H1 (cell line): Measurements from ENCODE around the gene CDRT15. TPM values are rescaled to one million over a fixed set of nuclear protein-coding genes. Genes with fewer than 3 reads are reported as not detected.

Experiments used
- CTCF ChIA-PET: fragments of 300-600 bp; sonication (Branson Sonifier 250); formaldehyde crosslinking; loops from one replicate; lab custom pipeline; 2021; ENCODE audit not compliant: partially characterized antibody; lab: Charles Lee
- POLR2A ChIA-PET: fragments of 300-600 bp; sonication (Branson Sonifier 250); formaldehyde crosslinking; loops from one replicate; lab custom pipeline; 2021; ENCODE audit warnings: inconsistent platforms; ENCODE audit not compliant: partially characterized antibody; lab: Charles Lee
- DNase-seq, 2 experiments: peaks; one replicate each; pipeline versions ENCODE4 v3.0.0 to v3.0.0-alpha.2; 2010 to 2022; ENCODE audit warnings: low spot score in 2 of 2, low read depth in 1 of 2, mixed read lengths in 1 of 2
- FAIRE-seq: peaks from 2 replicates; lab custom pipeline; 2011; peaks lifted over from hg19 to GRCh38; lab: Jason Lieb, UNC
- H2AFZ ChIP-seq: 2 replicates; pipeline ENCODE4 v1.8.1; 2012; ENCODE audit warnings: low read length, inconsistent platforms
- H2AK5ac ChIP-seq: 2 replicates; pipeline ENCODE4 v1.6.1; 2013; ENCODE audit warnings: low read depth, low read length
- H2BK120ac ChIP-seq: replicated peaks from 2 replicates; pipeline ENCODE3; 2013; ENCODE audit warnings: low read depth, low read length, inconsistent platforms
- H2BK12ac ChIP-seq: 2 replicates; pipeline ENCODE4 v1.6.1; 2013; ENCODE audit warnings: low read depth, low read length
- H2BK15ac ChIP-seq: 2 replicates; pipeline ENCODE4 v1.6.1; 2013; ENCODE audit warnings: low read length
- H2BK20ac ChIP-seq: 2 replicates; pipeline ENCODE4 v1.6.1; 2013; ENCODE audit warnings: low read length
- H2BK5ac ChIP-seq: 2 replicates; pipeline ENCODE4 v1.6.1; 2013; ENCODE audit warnings: low read depth, low read length
- H3K14ac ChIP-seq: 2 replicates; pipeline ENCODE4 v1.6.1; 2013; ENCODE audit warnings: inconsistent platforms; ENCODE audit not compliant: insufficient read length
- H3K18ac ChIP-seq: 2 replicates; pipeline ENCODE4 v1.6.1; 2013; ENCODE audit warnings: low read length; ENCODE audit errors: extremely low read depth
- H3K23ac ChIP-seq: 2 replicates; pipeline ENCODE4 v1.6.1; 2013; ENCODE audit warnings: inconsistent platforms; ENCODE audit not compliant: insufficient read length
- H3K23me2 ChIP-seq: 2 replicates; pipeline ENCODE4 v1.6.1; 2013; ENCODE audit warnings: low read depth, low read length
- H3K27ac ChIP-seq: 2 replicates; pipeline ENCODE4 v1.6.1; 2011; ENCODE audit warnings: low read depth, low read length, inconsistent platforms
- H3K27me3 ChIP-seq, 4 experiments: replicated peaks in 1 of 4; 1 replicate in 1 of 4; 2 replicates in 3 of 4; pipeline versions ENCODE4 v1.6.1 to v1.8.1; 2011 to 2013; ENCODE audit warnings: low read length in 3 of 4, mild to moderate bottlenecking in 3 of 4, inconsistent platforms in 2 of 4, mixed read lengths in 2 of 4, moderate library complexity in 1 of 4; ENCODE audit not compliant: control insufficient read depth in 3 of 4, insufficient read depth in 3 of 4; ENCODE audit errors: extremely low read depth in 1 of 4
- H3K36me3 ChIP-seq, 4 experiments: 2 replicates each; pipeline versions ENCODE4 v1.6.1 to v1.8.1; 2011 to 2013; ENCODE audit warnings: mild to moderate bottlenecking in 4 of 4, low read length in 3 of 4, moderate library complexity in 2 of 4, control low read depth in 1 of 4, inconsistent platforms in 1 of 4; ENCODE audit not compliant: insufficient read depth in 4 of 4, control insufficient read depth in 2 of 4
- H3K4ac ChIP-seq: replicated peaks from 2 replicates; pipeline ENCODE3; 2013; ENCODE audit warnings: low read length, low read depth, mixed read lengths, inconsistent platforms; ENCODE audit not compliant: insufficient read length
- H3K4me1 ChIP-seq, 4 experiments: replicated peaks in 1 of 4; 1 replicate in 1 of 4; 2 replicates in 3 of 4; pipeline versions ENCODE4 v1.6.1 to v1.8.1; 2011 to 2013; ENCODE audit warnings: low read length in 3 of 4, inconsistent platforms in 2 of 4, mixed read lengths in 1 of 4; ENCODE audit not compliant: insufficient read depth in 4 of 4, control insufficient read depth in 3 of 4
- H3K4me2 ChIP-seq, 2 experiments: 2 replicates each; pipeline versions ENCODE4 v1.6.1 to v1.8.1; 2011 to 2013; ENCODE audit warnings: low read depth in 2 of 2, low read length in 2 of 2, control low read depth in 1 of 2, inconsistent platforms in 1 of 2, mild to moderate bottlenecking in 1 of 2; ENCODE audit not compliant: insufficient read depth in 1 of 2
- H3K4me3 ChIP-seq, 4 experiments: fragments of 200-600, 300-600 bp in 1 of 4; sonication (generic), shearing (Covaris generic), sonication (Bioruptor Twin) in 1 of 4; 2 replicates each; pipeline versions ENCODE4 v1.5.1 to v1.8.1; 2011 to 2016; ENCODE audit warnings: low read length in 4 of 4, low read depth in 3 of 4, control low read depth in 2 of 4, inconsistent platforms in 2 of 4, mild to moderate bottlenecking in 2 of 4, mixed read lengths in 1 of 4, moderate library complexity in 1 of 4; ENCODE audit not compliant: insufficient read depth in 2 of 4; ENCODE audit errors: extremely low read depth in 1 of 4
- H3K56ac ChIP-seq: replicated peaks from 2 replicates; pipeline ENCODE3; 2013; ENCODE audit warnings: low read depth, mild to moderate bottlenecking, mixed read lengths, low read length, inconsistent platforms; ENCODE audit not compliant: insufficient read length
- H3K79me1 ChIP-seq: 2 replicates; pipeline ENCODE4 v1.6.1; 2013; ENCODE audit warnings: low read depth, low read length, control low read depth
- H3K79me2 ChIP-seq, 2 experiments: 2 replicates each; pipeline versions ENCODE4 v1.6.1 to v1.8.1; 2012 to 2013; ENCODE audit warnings: low read length in 2 of 2, mild to moderate bottlenecking in 2 of 2, inconsistent platforms in 1 of 2; ENCODE audit not compliant: insufficient read depth in 2 of 2, control insufficient read depth in 1 of 2
- H3K9ac ChIP-seq, 4 experiments: replicated peaks in 1 of 4; 1 replicate in 1 of 4; 2 replicates in 3 of 4; pipeline versions ENCODE4 v1.6.1 to v1.8.1; 2011 to 2013; ENCODE audit warnings: low read depth in 3 of 4, low read length in 3 of 4, control low read depth in 2 of 4, mild to moderate bottlenecking in 2 of 4, moderate library complexity in 2 of 4, inconsistent platforms in 1 of 4; ENCODE audit errors: extremely low read depth in 1 of 4
- H3K9me3 ChIP-seq, 2 experiments: 2 replicates each; pipeline versions ENCODE4 v1.6.1 to v1.8.1; 2012 to 2013; ENCODE audit warnings: mild to moderate bottlenecking in 2 of 2, moderate library complexity in 2 of 2, control low read depth in 1 of 2, inconsistent platforms in 1 of 2, low read depth in 1 of 2, low read length in 1 of 2, mixed read lengths in 1 of 2; ENCODE audit not compliant: insufficient read depth in 2 of 2
- H4K20me1 ChIP-seq, 2 experiments: replicated peaks in 1 of 2; 2 replicates each; pipeline versions ENCODE3 to v1.8.1; 2011 to 2013; ENCODE audit warnings: inconsistent platforms in 2 of 2, low read length in 2 of 2, mild to moderate bottlenecking in 1 of 2; ENCODE audit not compliant: insufficient read depth in 2 of 2, control insufficient read depth in 1 of 2
- H4K5ac ChIP-seq: 2 replicates; pipeline ENCODE4 v1.6.1; 2013; ENCODE audit warnings: low read length, low read depth, mixed read lengths, inconsistent platforms; ENCODE audit not compliant: insufficient read length
- H4K8ac ChIP-seq: 2 replicates; pipeline ENCODE4 v1.8.0; 2013; ENCODE audit warnings: mild to moderate bottlenecking, moderate library complexity, low read length, inconsistent platforms; ENCODE audit not compliant: insufficient read depth; ENCODE audit errors: extremely low read depth
- H4K91ac ChIP-seq: replicated peaks from 2 replicates; pipeline ENCODE3; 2013; ENCODE audit warnings: low read length, mixed read lengths, inconsistent platforms; ENCODE audit not compliant: insufficient read length
- JUND ChIP-seq: IDR thresholded peaks from 2 replicates; pipeline ENCODE4 v1.6.1; 2011; ENCODE audit warnings: mild to moderate bottlenecking, improper control_type of control experiment, low read length
- WGBS, 2 experiments: shearing (Covaris generic) in 1 of 2; methylation state at CpG; one replicate each; pipeline versions ENCODE4 v1.1.6 to v1.1.7; 2013 to 2015; ENCODE audit warnings: low lambda C conversion rate in 2 of 2, mixed read lengths in 2 of 2, inconsistent platforms in 1 of 2, low coverage in 1 of 2, missing lambda C conversion rate in 1 of 2; ENCODE audit not compliant: insufficient replicate concordance in 2 of 2, insufficient coverage in 1 of 2, insufficient read length in 1 of 2; ENCODE audit errors: extremely low coverage in 1 of 2, missing lambda C conversion rate in 1 of 2; 5-methylcytosine and 5-hydroxymethylcytosine counted together
- polyA plus RNA-seq, 7 experiments: library from polyadenylated mRNA; depleted of rRNA in 3 of 7; stranded (reverse) in 5 of 7; unstranded in 2 of 7; fragments of >200 nt in 5 of 7; fragments of 200-250 nt in 2 of 7; gene quantifications; 1 replicate in 5 of 7; 2 replicates in 1 of 7; 4 replicates in 1 of 7; pipeline versions ENCODE4 v1.2.1 to v1.2.3, GENCODE V29; 2011 to 2013; ENCODE audit warnings: missing spikeins in 2 of 7, mixed read lengths in 2 of 7
- total RNA-seq: library from RNA; stranded (reverse); fragmentation: NEBNext Ultra II Directional; extraction: Animal tissue kit (Norgen Biotek cat#: 25700); gene quantifications from 2 replicates; pipeline ENCODE4 v1.2.1, GENCODE V29; 2021
- TF ChIP-seq, protein P1 (sequence below), 3 experiments: IDR thresholded peaks; 1 replicate in 2 of 3; 2 replicates in 1 of 3; pipeline versions ENCODE4 v1.5.1 to v1.6.1; 2011; ENCODE audit warnings: low read length in 3 of 3, mild to moderate bottlenecking in 3 of 3, inconsistent platforms in 2 of 3, low read depth in 1 of 3, moderate library complexity in 1 of 3; ENCODE audit not compliant: insufficient read depth in 1 of 3; ENCODE audit errors: control extremely low read depth in 1 of 3

The CDRT15 gene
- total and polyA plus RNA-seq, 2 of the 8 experiments (the other 6 are each of a cell fraction or from before 2014, with no cell fraction given), result not detected

DNA sequence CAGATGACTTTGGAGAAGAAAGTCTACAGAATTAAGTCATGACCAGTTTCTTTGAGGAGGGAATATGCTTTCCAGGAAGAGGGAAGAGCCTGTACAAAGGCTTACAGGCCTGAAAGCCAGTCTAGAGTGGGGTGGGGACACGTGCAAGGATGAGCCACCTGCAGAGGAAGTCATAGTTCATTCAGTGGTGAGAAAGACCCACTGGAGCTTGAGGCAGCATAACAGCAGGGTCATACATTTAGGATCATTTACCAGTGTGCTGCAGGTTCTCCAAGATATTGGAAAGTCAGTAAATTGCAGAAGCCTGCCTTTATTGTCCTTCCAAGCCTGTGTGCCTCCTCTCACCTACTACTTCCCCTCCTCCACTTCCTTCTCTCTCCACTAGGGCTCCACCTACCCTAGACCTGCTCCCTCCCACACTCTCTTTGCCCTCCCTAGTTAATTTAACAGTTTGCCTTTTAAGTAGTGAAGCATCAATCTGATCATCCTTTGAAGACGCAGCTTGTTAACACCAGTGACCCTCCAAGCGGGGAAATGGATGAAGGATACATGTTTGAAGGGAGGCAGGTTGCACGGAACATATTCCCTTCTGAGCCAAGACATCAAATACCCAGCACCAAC, 40.2 kb downstream of the CDRT15 start:
- H3K79me2 ChIP-seq, result no peaks in the 10 kb centered on the region
- no peak overlapping the region for H4K5ac ChIP-seq
- no peak overlapping the region for H3K56ac ChIP-seq
- H2BK12ac ChIP-seq, result no peak overlapping the region
- H3K9ac ChIP-seq, result no peak overlapping the region
- no peak overlapping the region for H2BK120ac ChIP-seq
- no peak overlapping the region for H2BK15ac ChIP-seq
- H3K23me2 ChIP-seq, result peaks cover 2% of the 10 kb centered on the region; the same call in 1 of the 2 replicates
- H3K18ac ChIP-seq, result no peak overlapping the region
- CTCF ChIA-PET, result interaction anchor here (0.9 to 1.9 kb wide), 6 partner anchors 9 to 894 kb away, joined by 3 to 4 read pairs (median 4); no protein-coding TSS in a partner anchor
- no peaks in the 10 kb centered on the region; a peak in 1 of 7 replicates for H3K4me1 ChIP-seq
- WGBS, 2 experiments, result 87% methylated on average over 4 of the region's 4 CpGs; no CpG with 5 or more reads in 1 of the 2 experiments
- H2BK5ac ChIP-seq, result peak overlapping the region; percentile 13; the same call in 1 of the 2 replicates
- H3K4me2 ChIP-seq, result no peak overlapping the region
- H3K79me1 ChIP-seq, result no peaks in the 10 kb centered on the region
- no peak overlapping the region for H4K8ac ChIP-seq
- no peak for DNase-seq
- no peak overlapping the region for H3K27ac ChIP-seq
- no peak for FAIRE-seq
- no peaks in the 10 kb centered on the region for H3K27me3 ChIP-seq
- POLR2A ChIA-PET, result no interaction called here
- H3K14ac ChIP-seq, result no peak overlapping the region
- TF ChIP-seq, protein P1, sequence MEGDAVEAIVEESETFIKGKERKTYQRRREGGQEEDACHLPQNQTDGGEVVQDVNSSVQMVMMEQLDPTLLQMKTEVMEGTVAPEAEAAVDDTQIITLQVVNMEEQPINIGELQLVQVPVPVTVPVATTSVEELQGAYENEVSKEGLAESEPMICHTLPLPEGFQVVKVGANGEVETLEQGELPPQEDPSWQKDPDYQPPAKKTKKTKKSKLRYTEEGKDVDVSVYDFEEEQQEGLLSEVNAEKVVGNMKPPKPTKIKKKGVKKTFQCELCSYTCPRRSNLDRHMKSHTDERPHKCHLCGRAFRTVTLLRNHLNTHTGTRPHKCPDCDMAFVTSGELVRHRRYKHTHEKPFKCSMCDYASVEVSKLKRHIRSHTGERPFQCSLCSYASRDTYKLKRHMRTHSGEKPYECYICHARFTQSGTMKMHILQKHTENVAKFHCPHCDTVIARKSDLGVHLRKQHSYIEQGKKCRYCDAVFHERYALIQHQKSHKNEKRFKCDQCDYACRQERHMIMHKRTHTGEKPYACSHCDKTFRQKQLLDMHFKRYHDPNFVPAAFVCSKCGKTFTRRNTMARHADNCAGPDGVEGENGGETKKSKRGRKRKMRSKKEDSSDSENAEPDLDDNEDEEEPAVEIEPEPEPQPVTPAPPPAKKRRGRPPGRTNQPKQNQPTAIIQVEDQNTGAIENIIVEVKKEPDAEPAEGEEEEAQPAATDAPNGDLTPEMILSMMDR (IDR thresholded peaks at IDR 0.05; ENCODE audit: control extremely low read depth in 1 of 3, insufficient read depth in 1 of 3, low read depth in 1 of 3, low read length in 3 of 3), result peak in 1 of 3 experiments; percentile 43; a peak in 1 of 4 replicates
- TF ChIP-seq JUND, result no peak
- H4K20me1 ChIP-seq, result no peaks in the 10 kb centered on the region
- H3K4me3 ChIP-seq, result no peak overlapping the region
- no peak overlapping the region for H3K4ac ChIP-seq
- H4K91ac ChIP-seq, result no peak overlapping the region
- no peak overlapping the region for H2AK5ac ChIP-seq
- H2BK20ac ChIP-seq, result no peak overlapping the region; the same call in 1 of the 2 replicates
- H3K23ac ChIP-seq, result no peak overlapping the region
- no peaks in the 10 kb centered on the region for H3K9me3 ChIP-seq
- H2AFZ ChIP-seq, result no peak overlapping the region
- no peaks in the 10 kb centered on the region; a peak in 1 of 8 replicates for H3K36me3 ChIP-seq
